HEK293T (cell line): ENCODE data around the gene DIDO1.

Experiments
- BHLHE40 ChIP-seq: fragments of 450-650 bp; IDR thresholded peaks from 2 replicates; pipeline ENCODE4 v1.6.1; 2016; ENCODE audit warnings: mild to moderate bottlenecking, moderate library complexity, borderline replicate concordance
- ELF4 ChIP-seq: fragments of 450-650 bp; IDR thresholded peaks from 2 replicates; pipeline ENCODE4 v1.6.1; 2017; ENCODE audit warnings: antibody characterized with exemption
- FOXA1 ChIP-seq: fragments of 450-650 bp; IDR thresholded peaks from 2 replicates; pipeline ENCODE4 v1.6.1; 2016; ENCODE audit warnings: mild to moderate bottlenecking
- FOXK2 ChIP-seq: fragments of 450-650 bp; IDR thresholded peaks from 2 replicates; pipeline ENCODE4 v1.6.1; 2016; ENCODE audit warnings: mild to moderate bottlenecking
- FOXM1 ChIP-seq: fragments of 450-650 bp; IDR thresholded peaks from 2 replicates; pipeline ENCODE4 v1.6.1; 2017; ENCODE audit warnings: mild to moderate bottlenecking, borderline replicate concordance
- HDGF ChIP-seq: fragments of 450-650 bp; IDR thresholded peaks from 2 replicates; pipeline ENCODE4 v1.6.1; 2017; ENCODE audit warnings: antibody characterized with exemption, borderline replicate concordance
- LEF1 ChIP-seq: fragments of 450-650 bp; IDR thresholded peaks from 2 replicates; pipeline ENCODE4 v1.6.1; 2017; ENCODE audit warnings: mild to moderate bottlenecking, borderline replicate concordance
- SP1 ChIP-seq: fragments of 450-650 bp; IDR thresholded peaks from 2 replicates; pipeline ENCODE4 v1.6.1; 2017
- SUZ12 ChIP-seq: fragments of 450-650 bp; IDR thresholded peaks from 2 replicates; pipeline ENCODE4 v1.6.1; 2016; ENCODE audit warnings: mild to moderate bottlenecking
- TARDBP ChIP-seq: fragments of 450-650 bp; IDR thresholded peaks from 2 replicates; pipeline ENCODE4 v1.6.1; 2016
- ZNF384 ChIP-seq: fragments of 450-650 bp; IDR thresholded peaks from 2 replicates; pipeline ENCODE4 v1.6.1; 2016
- TF ChIP-seq, protein P1 (sequence below): fragments of 450-650 bp; IDR thresholded peaks from 2 replicates; pipeline ENCODE4 v1.6.1; 2016

DNA sequence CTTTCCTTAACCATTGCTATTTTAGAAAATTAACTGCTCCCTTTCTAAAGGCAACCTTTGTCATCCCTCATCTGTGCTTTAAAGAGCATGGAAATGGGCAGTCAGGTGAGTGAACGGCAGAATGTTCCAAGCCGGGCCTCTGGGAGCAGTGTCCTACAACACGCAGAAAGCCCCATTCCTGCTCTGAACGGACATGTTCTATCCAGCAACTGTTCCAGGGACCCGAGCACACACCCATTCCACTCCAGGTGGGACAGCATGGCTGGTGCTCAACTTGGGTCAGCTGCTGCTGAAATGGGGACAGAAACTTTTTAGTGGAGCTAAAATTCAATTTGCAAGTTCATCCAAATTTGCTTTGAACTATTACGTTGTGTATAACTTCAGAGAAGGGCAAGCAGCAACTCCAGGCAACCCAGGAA is 26.7 kb downstream of the DIDO1 start:
- TF ChIP-seq FOXM1 (no peak), FOXK2 (no peak), ZNF384 (no peak), ELF4 (no peak), SP1 (no peak), HDGF (no peak), LEF1 (no peak), SUZ12 (no peak), FOXA1 (no peak), TARDBP (no peak), BHLHE40 (no peak)
- TF ChIP-seq, protein P1, sequence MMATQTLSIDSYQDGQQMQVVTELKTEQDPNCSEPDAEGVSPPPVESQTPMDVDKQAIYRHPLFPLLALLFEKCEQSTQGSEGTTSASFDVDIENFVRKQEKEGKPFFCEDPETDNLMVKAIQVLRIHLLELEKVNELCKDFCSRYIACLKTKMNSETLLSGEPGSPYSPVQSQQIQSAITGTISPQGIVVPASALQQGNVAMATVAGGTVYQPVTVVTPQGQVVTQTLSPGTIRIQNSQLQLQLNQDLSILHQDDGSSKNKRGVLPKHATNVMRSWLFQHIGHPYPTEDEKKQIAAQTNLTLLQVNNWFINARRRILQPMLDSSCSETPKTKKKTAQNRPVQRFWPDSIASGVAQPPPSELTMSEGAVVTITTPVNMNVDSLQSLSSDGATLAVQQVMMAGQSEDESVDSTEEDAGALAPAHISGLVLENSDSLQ, result no peak
